ENCODE results near the gene SMYD3. TPM values are rescaled to one million over a fixed set of nuclear protein-coding genes. Genes with fewer than 3 reads are reported as not detected.

The SMYD3 gene
- total RNA-seq, 1 donor from 2014 or later = 20.8 TPM

GRCh38 chr1:246308533-246309075 is 198.5 kb downstream of the SMYD3 start:
- Mint-ChIP-seq H3K27me3 (no peaks in the 10 kb centered on the region), H3K4me3 (no peak overlapping the region), H3K27ac (no peak overlapping the region), H3K4me1 (no peaks in the 10 kb centered on the region), H3K36me3 (ENCODE audit: low read depth) (peaks cover 9% of the 10 kb centered on the region), H3K9me3 (no peaks in the 10 kb centered on the region)
- no peak for ATAC-seq (ENCODE audit: low read depth)
- CTCF ChIA-PET = no interaction called here
- no peak for TF ChIP-seq CTCF (IDR thresholded peaks at IDR 0.05)
- POLR2A ChIA-PET = no interaction called here
- intact Hi-C loops (cut with micrococcal nuclease) = no loop called here
- no peak for DNase-seq

GRCh38 chr1:246306415-246307037 is 200.6 kb downstream of the SMYD3 start:
- H3K27me3 Mint-ChIP-seq = no peaks in the 10 kb centered on the region
- H3K4me3 Mint-ChIP-seq = no peak overlapping the region
- no peaks in the 10 kb centered on the region for H3K9me3 Mint-ChIP-seq
- H3K27ac Mint-ChIP-seq = no peak overlapping the region
- no peak for ATAC-seq (ENCODE audit: low read depth)
- intact Hi-C loops (cut with micrococcal nuclease) = no loop called here
- H3K36me3 Mint-ChIP-seq (ENCODE audit: low read depth) = peaks cover 4% of the 10 kb centered on the region
- no peak for TF ChIP-seq CTCF (IDR thresholded peaks at IDR 0.05)
- DNase-seq = no peak
- CTCF ChIA-PET = no interaction called here
- POLR2A ChIA-PET = no interaction called here
- H3K4me1 Mint-ChIP-seq = no peaks in the 10 kb centered on the region

- Mint-ChIP-seq H3K9me3 (no peaks in the 10 kb centered on the region), H3K27me3 (no peaks in the 10 kb centered on the region), H3K27ac (no peak overlapping the region), H3K4me1 (no peaks in the 10 kb centered on the region), H3K36me3 (ENCODE audit: low read depth) (peaks cover 4% of the 10 kb centered on the region), H3K4me3 (no peak overlapping the region)
- TF ChIP-seq CTCF (IDR thresholded peaks at IDR 0.05) = no peak
- ChIA-PET CTCF (no interaction called here), POLR2A (no interaction called here)
- no peak for ATAC-seq (ENCODE audit: low read depth)
- DNase-seq = no peak
- intact Hi-C loops (cut with micrococcal nuclease) = no loop called here
Observed at GRCh38 chr1:246304484-246305259, 202.4 kb downstream of the SMYD3 start.

GRCh38 chr1:246302711-246303317 is 204.3 kb downstream of the SMYD3 start:
- ATAC-seq (ENCODE audit: low read depth) (no peak), DNase-seq (no peak)
- H3K27ac Mint-ChIP-seq = no peak overlapping the region
- H3K36me3 Mint-ChIP-seq (ENCODE audit: low read depth) = peaks cover 3% of the 10 kb centered on the region
- H3K4me3 Mint-ChIP-seq = no peak overlapping the region
- no peaks in the 10 kb centered on the region for H3K9me3 Mint-ChIP-seq
- ChIA-PET POLR2A (no interaction called here), CTCF (no interaction called here)
- intact Hi-C loops (cut with micrococcal nuclease) = no loop called here
- no peak for TF ChIP-seq CTCF (IDR thresholded peaks at IDR 0.05)
- H3K27me3 Mint-ChIP-seq = no peaks in the 10 kb centered on the region
- no peaks in the 10 kb centered on the region for H3K4me1 Mint-ChIP-seq

- no peak for DNase-seq
- intact Hi-C loops (cut with micrococcal nuclease) = no loop called here
- H3K27me3 Mint-ChIP-seq = no peaks in the 10 kb centered on the region
- H3K9me3 Mint-ChIP-seq = no peaks in the 10 kb centered on the region
- no peak overlapping the region for H3K27ac Mint-ChIP-seq
- no peaks in the 10 kb centered on the region for H3K4me1 Mint-ChIP-seq
- H3K4me3 Mint-ChIP-seq = no peak overlapping the region
- ChIA-PET CTCF (no interaction called here), POLR2A (no interaction called here)
- ATAC-seq (ENCODE audit: low read depth) = no peak
- no peak for TF ChIP-seq CTCF (IDR thresholded peaks at IDR 0.05)
- H3K36me3 Mint-ChIP-seq (ENCODE audit: low read depth) = no peaks in the 10 kb centered on the region
Observed at GRCh38 chr1:246302251-246302625, 204.8 kb downstream of the SMYD3 start.
